Mesothelial cell of epicardium (in vitro differentiated cells): ENCODE measurements around the gene IVD. TPM values are rescaled to one million over a fixed set of nuclear protein-coding genes. Genes with fewer than 3 reads are reported as not detected.

ENCODE experiments used
- DNase-seq, 2 experiments: peaks; one replicate each; pipeline ENCODE4 v3.0.0; 2021; ENCODE audit warnings: low spot score in 2 of 2; ENCODE audit not compliant: unreplicated experiment in 2 of 2
- H3K27ac Mint-ChIP-seq: 2 replicates; pipeline ENCODE4 v1.8.0; 2021; ENCODE audit warnings: mixed read lengths
- H3K27me3 Mint-ChIP-seq: 2 replicates; pipeline ENCODE4 v1.8.0; 2021; ENCODE audit warnings: low read depth, mixed read lengths
- H3K36me3 Mint-ChIP-seq: 2 replicates; pipeline ENCODE4 v1.8.0; 2021; ENCODE audit warnings: mixed read lengths
- H3K4me1 Mint-ChIP-seq: 2 replicates; pipeline ENCODE4 v1.8.0; 2021; ENCODE audit warnings: mixed read lengths
- H3K4me3 Mint-ChIP-seq: 2 replicates; pipeline ENCODE4 v1.8.0; 2021; ENCODE audit warnings: mild to moderate bottlenecking, moderate library complexity, mixed read lengths
- H3K9me3 Mint-ChIP-seq: 2 replicates; pipeline ENCODE4 v1.8.0; 2021; ENCODE audit warnings: mixed read lengths
- total RNA-seq: library from RNA; stranded (reverse); gene quantifications from 3 replicates; pipeline ENCODE4 v1.2.1, GENCODE V29; 2021
- TF ChIP-seq, protein P1 (sequence below): fragments of 200-600 bp; sonication (generic); IDR thresholded peaks from one replicate; pipeline ENCODE4 v1.5.0; 2021; ENCODE audit warnings: antibody characterized with exemption; ENCODE audit not compliant: unreplicated experiment

Gene IVD
- total RNA-seq, 1 donor from 2014 or later, result 117 TPM

DNA sequence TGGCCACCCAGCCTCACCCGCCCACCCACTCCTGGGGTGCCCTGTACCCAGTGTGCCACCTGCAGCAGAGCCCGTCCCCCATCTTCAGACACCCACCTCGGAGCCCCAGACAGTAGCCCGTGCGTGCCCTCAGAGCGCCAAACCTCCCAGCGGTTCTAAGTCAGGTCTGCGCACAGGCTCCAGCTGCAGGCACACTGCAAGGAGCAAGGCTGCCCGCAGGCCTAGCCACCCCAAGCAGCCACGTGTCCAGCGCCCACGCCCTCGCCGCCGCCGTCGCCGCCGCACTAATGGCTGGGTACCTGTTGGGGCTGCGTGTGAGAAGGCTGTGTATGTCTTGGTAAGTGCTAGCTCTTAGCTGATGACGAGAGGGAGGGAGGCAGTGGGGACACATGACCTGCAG is 56.4 kb downstream of the IVD start:
- H3K27me3 Mint-ChIP-seq, result no peaks in the 10 kb centered on the region
- TF ChIP-seq, protein P1, sequence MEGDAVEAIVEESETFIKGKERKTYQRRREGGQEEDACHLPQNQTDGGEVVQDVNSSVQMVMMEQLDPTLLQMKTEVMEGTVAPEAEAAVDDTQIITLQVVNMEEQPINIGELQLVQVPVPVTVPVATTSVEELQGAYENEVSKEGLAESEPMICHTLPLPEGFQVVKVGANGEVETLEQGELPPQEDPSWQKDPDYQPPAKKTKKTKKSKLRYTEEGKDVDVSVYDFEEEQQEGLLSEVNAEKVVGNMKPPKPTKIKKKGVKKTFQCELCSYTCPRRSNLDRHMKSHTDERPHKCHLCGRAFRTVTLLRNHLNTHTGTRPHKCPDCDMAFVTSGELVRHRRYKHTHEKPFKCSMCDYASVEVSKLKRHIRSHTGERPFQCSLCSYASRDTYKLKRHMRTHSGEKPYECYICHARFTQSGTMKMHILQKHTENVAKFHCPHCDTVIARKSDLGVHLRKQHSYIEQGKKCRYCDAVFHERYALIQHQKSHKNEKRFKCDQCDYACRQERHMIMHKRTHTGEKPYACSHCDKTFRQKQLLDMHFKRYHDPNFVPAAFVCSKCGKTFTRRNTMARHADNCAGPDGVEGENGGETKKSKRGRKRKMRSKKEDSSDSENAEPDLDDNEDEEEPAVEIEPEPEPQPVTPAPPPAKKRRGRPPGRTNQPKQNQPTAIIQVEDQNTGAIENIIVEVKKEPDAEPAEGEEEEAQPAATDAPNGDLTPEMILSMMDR, result no peak
- no peak for DNase-seq
- no peak overlapping the region for H3K4me3 Mint-ChIP-seq
- H3K36me3 Mint-ChIP-seq, result peaks cover 4% of the 10 kb centered on the region
- H3K27ac Mint-ChIP-seq, result no peak overlapping the region
- H3K4me1 Mint-ChIP-seq, result peaks cover 5% of the 10 kb centered on the region
- no peaks in the 10 kb centered on the region for H3K9me3 Mint-ChIP-seq

DNA sequence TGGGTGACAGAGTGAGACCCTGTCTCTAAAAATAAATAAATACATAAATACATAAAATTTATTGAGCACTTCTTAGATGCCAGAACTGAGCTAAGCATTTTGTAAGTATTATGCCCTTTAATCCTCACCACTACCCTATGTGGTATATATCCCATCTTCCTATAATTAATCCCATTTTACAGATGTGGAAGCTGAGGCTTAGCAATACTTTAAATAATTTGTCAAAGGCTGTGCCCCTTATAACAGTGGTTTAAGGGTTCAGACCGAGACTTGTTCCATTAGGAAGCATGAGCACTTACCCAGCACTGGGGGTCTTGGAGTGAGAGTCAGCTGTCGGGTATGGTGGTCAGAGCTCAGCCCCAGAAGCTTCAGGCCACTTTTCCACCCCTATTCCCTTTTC is 57.7 kb downstream of the IVD start:
- no peaks in the 10 kb centered on the region for H3K27me3 Mint-ChIP-seq
- no peak overlapping the region for H3K27ac Mint-ChIP-seq
- DNase-seq, result no peak
- no peak overlapping the region for H3K4me3 Mint-ChIP-seq
- H3K4me1 Mint-ChIP-seq, result peaks cover 5% of the 10 kb centered on the region
- H3K36me3 Mint-ChIP-seq, result peaks cover 4% of the 10 kb centered on the region
- H3K9me3 Mint-ChIP-seq, result no peaks in the 10 kb centered on the region
- TF ChIP-seq, protein P1, result no peak

DNA sequence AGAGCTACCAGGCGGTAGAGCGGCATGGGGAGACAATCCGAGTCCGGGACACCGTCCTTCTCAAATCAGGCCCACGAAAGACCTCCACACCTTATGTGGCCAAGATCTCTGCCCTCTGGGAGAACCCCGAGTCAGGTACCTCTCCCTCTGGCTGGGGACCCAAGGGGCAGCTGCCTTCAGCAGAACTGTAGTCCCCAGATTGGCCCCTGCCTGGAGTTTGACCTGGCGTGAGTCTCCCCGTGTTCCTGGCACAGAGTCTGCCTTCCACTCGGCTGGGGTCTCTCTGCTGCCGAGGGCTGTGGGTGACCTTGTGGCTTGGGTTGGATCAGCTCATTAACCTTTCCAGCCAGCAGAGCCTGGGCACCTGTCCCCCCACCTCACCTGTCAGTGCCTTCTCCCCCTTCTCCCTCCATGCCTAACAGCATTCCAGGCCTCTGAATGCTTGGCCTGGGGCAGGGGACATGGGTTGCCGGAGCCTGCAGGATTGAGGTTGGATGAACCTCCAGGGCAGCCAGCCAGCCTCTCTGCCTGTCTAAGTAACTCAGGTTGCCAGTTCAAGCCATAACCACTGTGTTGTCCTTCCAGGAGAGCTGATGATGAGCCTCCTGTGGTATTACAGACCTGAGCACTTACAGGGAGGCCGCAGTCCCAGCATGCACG is 58.4 kb downstream of the IVD start:
- H3K9me3 Mint-ChIP-seq, result no peaks in the 10 kb centered on the region
- no peak for DNase-seq
- no peak overlapping the region for H3K4me3 Mint-ChIP-seq
- H3K27me3 Mint-ChIP-seq, result no peaks in the 10 kb centered on the region
- no peak overlapping the region for H3K27ac Mint-ChIP-seq
- TF ChIP-seq, protein P1, result no peak
- peaks cover 5% of the 10 kb centered on the region for H3K4me1 Mint-ChIP-seq
- H3K36me3 Mint-ChIP-seq, result peaks cover 4% of the 10 kb centered on the region

DNA sequence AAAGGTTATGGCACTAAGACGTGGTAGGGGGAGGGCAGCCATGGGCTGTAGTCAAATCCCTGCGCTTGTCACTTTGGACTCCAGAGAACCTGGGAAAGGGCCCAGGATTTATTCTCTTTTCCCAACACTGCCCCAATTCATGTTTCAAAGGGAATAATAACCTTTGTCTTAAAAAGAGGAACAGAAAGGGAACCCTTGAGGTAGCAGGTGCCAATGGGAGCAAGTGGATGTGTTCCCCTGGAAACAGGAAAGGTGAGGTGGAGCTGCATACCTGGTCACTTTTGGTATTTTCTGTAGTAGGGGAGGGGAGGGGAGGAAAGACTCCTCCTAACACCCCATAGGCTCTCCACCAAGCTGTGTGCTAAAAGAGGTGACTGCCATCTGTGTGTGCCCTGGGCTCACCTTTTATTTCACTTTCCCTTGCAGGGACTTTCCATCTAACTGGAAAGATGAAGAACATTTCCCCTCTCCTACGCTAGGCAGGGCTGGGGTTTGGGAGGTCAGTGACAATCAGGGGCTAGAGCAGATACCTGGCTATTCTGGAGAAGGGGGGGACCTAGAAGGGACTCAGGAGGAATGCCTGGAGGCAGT is 59.1 kb downstream of the IVD start:
- Mint-ChIP-seq H3K4me1 (peaks cover 7% of the 10 kb centered on the region), H3K27me3 (no peaks in the 10 kb centered on the region), H3K27ac (no peak overlapping the region), H3K9me3 (no peaks in the 10 kb centered on the region), H3K4me3 (no peak overlapping the region), H3K36me3 (peaks cover 4% of the 10 kb centered on the region)
- TF ChIP-seq, protein P1, result no peak
- DNase-seq, result no peak

DNA sequence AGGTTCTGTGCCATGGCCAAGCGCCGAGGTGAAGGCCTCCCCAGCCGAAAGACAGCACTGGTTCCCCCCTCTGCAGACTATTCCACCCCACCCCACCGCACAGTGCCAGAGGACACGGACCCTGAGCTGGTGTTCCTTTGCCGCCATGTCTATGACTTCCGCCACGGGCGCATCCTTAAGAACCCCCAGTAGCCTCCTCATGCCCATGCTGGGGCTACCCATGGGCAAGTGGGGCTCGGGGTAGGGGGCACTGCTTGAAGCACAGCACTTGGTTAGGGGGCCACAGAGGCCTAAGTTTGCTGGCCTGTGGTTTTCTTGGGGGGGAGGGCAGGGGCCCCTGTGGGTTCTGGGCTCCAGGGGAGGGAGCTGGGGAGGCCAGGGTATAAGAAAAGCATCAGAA is 60.3 kb downstream of the IVD start:
- Mint-ChIP-seq H3K4me1 (peaks cover 10% of the 10 kb centered on the region), H3K27ac (no peak overlapping the region), H3K27me3 (no peaks in the 10 kb centered on the region), H3K36me3 (peaks cover 4% of the 10 kb centered on the region), H3K9me3 (no peaks in the 10 kb centered on the region), H3K4me3 (no peak overlapping the region)
- TF ChIP-seq, protein P1, result no peak
- DNase-seq, result no peak
